Upper lobe of left lung (tissue), 6 donors: ENCODE measurements around the gene CEBPB. TPM values are rescaled to one million over a fixed set of nuclear protein-coding genes. Genes with fewer than 3 reads are reported as not detected.
"Not testable (repeated sequence)": the region's sequence is repeated elsewhere in the genome, so short reads cannot be mapped to it uniquely, and the experiment has no call there.

Experiments
- ATAC-seq, 2 donors: fragments of 200-7000 bp; cut with Tn5 transposase; one replicate each; pipeline ENCODE4 v1.9.1; 2022; ENCODE audit warnings: mild to moderate bottlenecking in 2 of 2, moderate library complexity in 2 of 2; ENCODE audit not compliant: low FRiP score in 2 of 2
- DNase-seq, 2 donors: peaks; one replicate each; pipeline ENCODE4 v3.0.0-alpha.2; 2019 to 2020
- H3K27ac ChIP-seq, 4 donors: fragments of 200-600 bp; sonication (generic); one replicate each; pipeline ENCODE4 v1.5.1; 2016 to 2019
- H3K27me3 ChIP-seq, 4 donors: fragments of 200-600 bp; sonication (generic); one replicate each; pipeline ENCODE4 v1.5.1; 2017 to 2019
- H3K36me3 ChIP-seq, 4 donors: fragments of 200-600 bp; sonication (generic); one replicate each; pipeline ENCODE4 v1.5.1; 2016 to 2019
- H3K4me1 ChIP-seq, 4 donors: fragments of 200-600 bp; sonication (generic); one replicate each; pipeline ENCODE4 v1.5.1; 2018 to 2019
- H3K4me3 ChIP-seq, 4 donors: fragments of 200-600 bp; sonication (generic); one replicate each; pipeline ENCODE4 v1.5.1; 2017 to 2019; ENCODE audit warnings: mild to moderate bottlenecking in 2 of 4, moderate library complexity in 1 of 4
- H3K9me3 ChIP-seq, 4 donors: fragments of 200-600 bp; sonication (generic); one replicate each; pipeline ENCODE4 v1.5.1; 2018 to 2019
- CTCF ChIP-seq, 6 experiments: fragments of 450-650 bp in 4 of 6; fragments of 200-600 bp in 2 of 6; sonication (generic) in 2 of 6; IDR thresholded peaks; one replicate each; pipeline ENCODE4 v1.5.1; 2016 to 2019; ENCODE audit warnings: antibody characterized with exemption in 6 of 6
- EP300 ChIP-seq, 4 donors: sonication (generic); formaldehyde crosslinking; IDR thresholded peaks; one replicate each; pipeline ENCODE4 v1.5.1; 2017; ENCODE audit warnings: antibody characterized with exemption in 4 of 4, control low read depth in 2 of 4
- POLR2A ChIP-seq, 4 donors: fragments of 450-650 bp; IDR thresholded peaks; one replicate each; pipeline ENCODE4 v1.5.1; 2016 to 2017; ENCODE audit warnings: antibody characterized with exemption in 4 of 4, mild to moderate bottlenecking in 2 of 4
- POLR2AphosphoS5 ChIP-seq, 2 donors: sonication (generic); formaldehyde crosslinking; IDR thresholded peaks; one replicate each; pipeline ENCODE4 v1.5.1; 2017; ENCODE audit warnings: antibody characterized with exemption in 2 of 2
- WGBS, 2 donors: methylation state at CpG; one replicate each; pipeline ENCODE4 v1.1.5; 2017 to 2018; 5-methylcytosine and 5-hydroxymethylcytosine counted together
- total RNA-seq, 6 donors: library from RNA; depleted of rRNA in 4 of 6; stranded (reverse); fragments of >200 nt in 4 of 6; gene quantifications; one replicate each; pipeline versions ENCODE4 v1.1.0 to v1.2.1, GENCODE V29; 2016 to 2021
- donor health status: DM: no; HTN: no; CAD: no; lungs with moderate emphysema.
- donor health status: DM: no; HTN: yes; CAD: no; lungs with severe emphysema.

CEBPB gene
- total RNA-seq, 6 donors from 2014 or later = 161 to 411 (median 292) TPM

DNA sequence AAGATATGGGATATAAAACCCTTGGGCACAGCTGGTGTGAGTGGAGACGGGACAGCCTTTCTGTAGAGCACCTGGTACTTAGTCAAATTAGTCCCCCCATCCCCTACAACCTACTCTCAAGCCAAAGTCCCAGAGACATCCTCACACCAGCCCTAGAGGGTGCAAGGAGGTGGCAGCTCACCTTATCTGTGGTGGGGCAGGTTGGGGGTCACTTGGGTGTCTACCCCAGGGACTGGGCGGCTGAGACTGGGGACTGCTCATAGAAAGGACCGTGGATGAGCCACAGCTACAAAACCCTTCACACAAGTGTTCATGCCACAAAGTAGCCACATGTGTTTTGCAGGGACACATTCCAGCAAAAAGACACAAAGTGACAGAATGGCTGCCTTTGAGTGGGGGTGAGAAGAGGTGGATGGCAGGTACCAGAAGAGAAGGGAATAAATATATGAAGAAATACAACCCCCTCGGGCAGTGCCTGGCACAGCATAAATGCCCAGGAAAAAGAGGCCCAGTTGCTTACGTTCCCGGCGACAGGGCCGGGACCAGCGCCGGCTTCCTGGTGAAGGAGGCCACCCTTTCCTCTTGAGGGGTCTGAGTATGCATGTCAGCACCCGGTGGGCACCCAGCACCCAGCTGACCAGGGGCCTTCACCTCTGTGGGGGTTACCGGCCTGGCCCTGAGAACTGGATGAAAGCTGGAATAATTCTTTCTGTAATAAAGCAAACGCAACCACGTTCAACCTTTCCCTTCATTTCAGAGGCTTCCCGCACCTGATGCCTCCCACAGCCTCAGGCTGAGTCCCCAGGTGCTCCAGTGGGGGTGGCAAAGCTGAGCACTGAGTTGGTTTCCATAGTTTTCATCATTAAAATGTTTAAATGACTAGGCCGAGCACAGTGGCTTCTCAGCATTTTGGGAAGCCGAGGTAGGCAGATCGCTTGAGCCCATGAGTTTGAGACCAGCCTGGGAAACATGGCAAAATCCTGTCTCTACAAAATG lies 14.4 kb upstream of the CEBPB start:
- 95 to 96% methylated on average over 16 to 18 of the region's 18 CpGs for WGBS, 2 donors
- ATAC-seq (no peak), DNase-seq (peak in 1 of 2 donors; percentile 58)
- TF ChIP-seq POLR2AphosphoS5 (IDR thresholded peaks at IDR 0.05) (no peak), EP300 (IDR thresholded peaks at IDR 0.05) (no peak), POLR2A (IDR thresholded peaks at IDR 0.05) (no peak), CTCF (IDR thresholded peaks at IDR 0.05) (no peak)
- Histone ChIP-seq H3K27me3 (no peaks in the 10 kb centered on the region), H3K4me1 (peaks cover 10 to 24% (median 16%) of the 10 kb centered on the region in 4 donors), H3K4me3 (no peak overlapping the region), H3K9me3 (no peaks in the 10 kb centered on the region), H3K36me3 (no peaks in the 10 kb centered on the region), H3K27ac (no peak overlapping the region)

- not testable (repeated sequence) for H3K36me3 ChIP-seq, H3K4me3 ChIP-seq, H3K27ac ChIP-seq, DNase-seq, H3K4me1 ChIP-seq, ATAC-seq, H3K9me3 ChIP-seq, H3K27me3 ChIP-seq
- WGBS, 2 donors = 87% methylated on average over 9 of the region's 9 CpGs
Measured at GRCh38 chr20:50178672-50179071, 12.0 kb upstream of the CEBPB start.

GRCh38 chr20:50181344-50181743 lies 9.3 kb upstream of the CEBPB start:
- 88 to 89% methylated on average over 10 of the region's 10 CpGs for whole genome bisulfite sequencing, 2 donors
- H3K36me3 ChIP-seq = no peaks in the 10 kb centered on the region
- no peak for DNase-seq
- H3K27ac ChIP-seq = no peak overlapping the region
- no peak overlapping the region for H3K4me3 ChIP-seq
- TF ChIP-seq CTCF (IDR thresholded peaks at IDR 0.05) (no peak), EP300 (IDR thresholded peaks at IDR 0.05) (no peak), POLR2AphosphoS5 (IDR thresholded peaks at IDR 0.05) (no peak), POLR2A (IDR thresholded peaks at IDR 0.05) (no peak)
- peaks cover under 1 to 5% (median 2%) of the 10 kb centered on the region in 4 donors for H3K4me1 ChIP-seq
- no peaks in the 10 kb centered on the region for H3K27me3 ChIP-seq
- ATAC-seq = no peak
- H3K9me3 ChIP-seq = no peaks in the 10 kb centered on the region

DNA sequence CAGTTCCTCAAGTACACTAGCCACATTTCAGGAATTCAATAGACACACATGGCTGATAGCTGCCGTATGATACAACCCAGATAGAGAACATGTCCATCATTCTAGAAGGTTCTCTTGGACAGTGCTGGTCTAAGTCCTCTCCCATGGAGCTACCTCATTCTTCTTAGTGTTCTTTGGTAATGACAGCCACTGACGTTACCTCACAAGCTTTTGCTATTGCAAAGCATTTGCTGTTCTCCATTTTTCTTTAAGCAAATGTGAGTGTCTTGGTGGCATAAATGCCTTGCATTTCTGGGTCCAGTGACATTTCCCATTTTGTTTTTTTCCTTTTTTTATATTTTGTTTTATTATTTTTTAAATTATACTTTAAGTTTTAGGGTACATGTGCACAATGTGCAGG lies 8.3 kb upstream of the CEBPB start:
- Histone ChIP-seq H3K27me3 (no peaks in the 10 kb centered on the region), H3K4me1 (peaks cover 6 to 10% (median 9%) of the 10 kb centered on the region in 4 donors), H3K36me3 (no peaks in the 10 kb centered on the region), H3K9me3 (no peaks in the 10 kb centered on the region), H3K4me3 (no peak overlapping the region), H3K27ac (no peak overlapping the region)
- DNase-seq (no peak), ATAC-seq (no peak)
- TF ChIP-seq POLR2A (IDR thresholded peaks at IDR 0.05) (no peak), CTCF (IDR thresholded peaks at IDR 0.05) (no peak), POLR2AphosphoS5 (IDR thresholded peaks at IDR 0.05) (no peak), EP300 (IDR thresholded peaks at IDR 0.05) (no peak)
- 84 to 87% methylated on average over 2 of the region's 2 CpGs for WGBS, 2 donors

DNA sequence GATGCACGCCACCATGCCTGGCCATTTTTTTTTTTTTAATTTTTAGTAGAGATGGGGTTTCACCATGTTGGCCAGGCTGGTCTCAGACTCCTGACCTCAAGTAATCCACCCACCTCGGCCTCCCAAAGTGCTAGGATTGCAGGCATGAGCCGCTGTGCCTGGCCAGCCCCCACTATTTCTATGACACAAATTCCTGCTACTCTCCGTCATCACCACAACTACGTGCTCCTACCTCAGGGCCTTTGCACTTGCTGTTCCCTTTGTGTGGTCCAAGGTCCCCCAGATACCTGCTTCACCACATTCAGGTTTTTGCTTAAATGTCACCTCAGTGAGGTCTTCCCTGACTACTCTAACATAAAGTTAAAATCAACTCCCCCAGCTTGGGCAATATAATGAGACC lies 5.2 kb upstream of the CEBPB start:
- H3K27me3 ChIP-seq = no peaks in the 10 kb centered on the region
- H3K9me3 ChIP-seq = no peaks in the 10 kb centered on the region
- 92 to 94% methylated on average over 5 of the region's 5 CpGs for WGBS, 2 donors
- H3K36me3 ChIP-seq = no peaks in the 10 kb centered on the region
- DNase-seq = no peak
- H3K4me1 ChIP-seq = peaks cover 17 to 25% (median 20%) of the 10 kb centered on the region in 4 donors
- TF ChIP-seq POLR2A (IDR thresholded peaks at IDR 0.05) (no peak), EP300 (IDR thresholded peaks at IDR 0.05) (no peak), CTCF (IDR thresholded peaks at IDR 0.05) (no peak), POLR2AphosphoS5 (IDR thresholded peaks at IDR 0.05) (no peak)
- H3K4me3 ChIP-seq = no peak overlapping the region
- no peak for ATAC-seq
- no peak overlapping the region for H3K27ac ChIP-seq
